GM18519 (cell line): Measurements from ENCODE around the gene ACADS.

Source experiments
- ATAC-seq: cut with Tn5 transposase; IDR thresholded peaks from one replicate; pipeline ENCODE4 v1.9.1; 2021; ENCODE audit warnings: mild to moderate bottlenecking, moderate library complexity; ENCODE audit not compliant: unreplicated experiment, low FRiP score

Gene ACADS

GRCh38 chr12:120784804-120785203, 59.2 kb downstream of the ACADS start:
- ATAC-seq = no peak

- ATAC-seq = no peak
Measured at GRCh38 chr12:120787889-120788288, 62.3 kb downstream of the ACADS start.
